Measurements from ENCODE around the gene TMEM236.
A peak's percentile ranks its signal among the peaks of the same experiment; 100 is the strongest.
"Not testable (repeated sequence)": the region's sequence is repeated elsewhere in the genome, so short reads cannot be mapped to it uniquely, and the experiment has no call there.

The TMEM236 gene, protein sequence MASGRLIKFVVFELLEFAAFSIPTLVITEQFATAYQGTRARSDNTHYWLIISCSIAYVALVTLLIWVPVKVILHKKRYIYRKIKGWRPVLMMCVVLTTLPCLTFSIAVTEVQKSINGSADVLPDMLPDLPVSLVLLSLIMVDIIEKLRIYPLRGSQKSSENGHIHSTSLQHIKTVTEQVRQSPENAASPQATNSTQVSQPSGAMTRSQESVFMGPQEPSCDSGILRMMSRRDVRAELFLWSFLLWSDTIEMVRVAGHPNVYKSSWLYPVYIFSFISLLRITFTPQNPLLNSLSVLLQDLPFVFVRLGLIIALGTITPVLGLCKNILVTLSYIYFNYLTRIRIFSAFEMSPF

DNA sequence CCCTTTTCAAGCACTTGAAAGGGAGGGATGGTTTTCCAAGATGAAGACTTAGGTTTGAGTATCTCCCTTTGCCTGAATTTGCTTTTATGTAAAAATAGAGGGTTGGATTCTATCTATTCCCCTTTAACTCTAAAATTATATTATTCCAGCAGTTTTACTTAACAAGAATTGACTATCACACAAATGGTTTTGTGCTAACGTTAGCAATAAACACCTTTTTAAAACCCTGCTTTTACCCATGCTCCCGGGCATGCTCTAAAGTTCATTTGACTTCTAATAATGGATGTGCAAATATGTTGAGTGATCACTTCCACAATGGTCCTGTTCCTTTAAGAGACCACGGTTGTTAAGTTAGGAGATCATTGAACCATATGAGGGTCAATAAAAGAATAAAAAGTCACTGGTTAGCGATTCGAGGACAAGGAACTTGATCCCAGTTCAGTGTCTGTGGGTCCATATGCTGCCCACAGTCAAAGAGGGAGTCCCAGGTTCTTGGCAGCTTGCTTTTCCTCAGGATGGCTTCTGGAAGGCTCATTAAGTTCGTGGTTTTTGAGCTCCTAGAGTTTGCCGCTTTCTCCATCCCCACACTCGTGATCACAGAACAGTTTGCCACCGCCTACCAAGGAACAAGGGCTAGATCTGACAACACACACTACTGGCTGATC, at the start of gene TMEM236:
Gene TMEM236 (plus strand): TSS at position 421 of the 665 bp plus-strand sequence. CDS start 95 bp downstream, at position 516.
- DNase-seq, result no peak

DNA sequence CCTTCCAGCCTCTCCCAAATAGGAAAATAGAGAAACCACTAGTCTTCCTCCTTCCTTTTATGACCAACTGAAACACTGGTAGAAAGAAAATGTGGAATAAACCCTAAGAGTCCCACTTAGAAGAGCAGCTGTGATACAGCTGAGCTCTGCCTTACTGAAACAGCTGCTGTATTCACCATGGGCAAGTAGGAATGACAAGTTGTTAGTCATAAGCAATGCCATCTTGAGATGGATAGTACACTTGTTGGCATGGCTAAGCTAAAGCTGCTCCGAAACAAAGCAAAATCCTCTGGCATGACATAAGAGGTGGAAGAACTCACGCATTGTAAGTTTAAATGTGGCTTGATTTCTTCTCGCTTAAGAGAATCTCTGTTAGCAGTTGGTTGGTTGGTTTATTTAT, 48.3 kb upstream of the TMEM236 start:
- DNase-seq, result no peak

DNA sequence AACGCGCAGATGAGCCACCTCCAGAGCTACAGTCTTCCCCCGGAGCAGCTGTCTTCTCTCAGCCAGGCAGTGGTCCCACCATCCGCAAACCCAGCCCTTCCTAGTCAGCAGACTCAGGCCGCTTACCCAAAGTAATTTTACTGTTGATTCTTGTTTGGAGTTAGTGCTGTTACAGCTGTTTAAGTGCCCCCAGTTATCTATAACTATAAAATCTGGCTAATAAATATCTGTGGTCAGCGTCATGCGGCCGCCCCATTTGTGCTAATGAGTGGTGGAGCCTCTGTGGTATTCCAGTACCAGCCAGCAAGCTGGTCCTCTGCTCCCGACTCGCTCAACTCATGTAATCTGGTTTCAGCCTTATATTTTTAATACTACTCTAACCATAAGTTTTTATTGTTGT, 43.2 kb upstream of the TMEM236 start:
- no peak for DNase-seq

DNA sequence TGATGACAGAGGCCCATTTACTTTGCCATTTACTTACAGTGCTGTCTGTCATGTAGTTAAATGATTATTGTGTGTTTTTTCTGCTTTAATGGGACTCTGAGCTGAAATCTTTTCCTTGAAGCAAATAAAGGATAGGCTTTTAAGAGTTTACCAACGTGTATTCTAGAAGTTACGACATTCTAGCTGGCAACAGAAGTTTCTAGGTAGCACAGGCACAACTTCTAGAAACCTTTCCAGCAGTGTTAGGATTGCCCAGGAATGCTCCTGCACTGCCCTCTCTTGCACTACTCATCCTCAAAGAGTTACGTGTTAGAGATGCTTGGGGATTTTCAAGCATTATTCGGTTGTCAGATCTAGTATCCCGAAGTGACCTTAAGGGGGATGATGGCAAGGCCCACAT, 42.5 kb upstream of the TMEM236 start:
- no peak for DNase-seq

DNA sequence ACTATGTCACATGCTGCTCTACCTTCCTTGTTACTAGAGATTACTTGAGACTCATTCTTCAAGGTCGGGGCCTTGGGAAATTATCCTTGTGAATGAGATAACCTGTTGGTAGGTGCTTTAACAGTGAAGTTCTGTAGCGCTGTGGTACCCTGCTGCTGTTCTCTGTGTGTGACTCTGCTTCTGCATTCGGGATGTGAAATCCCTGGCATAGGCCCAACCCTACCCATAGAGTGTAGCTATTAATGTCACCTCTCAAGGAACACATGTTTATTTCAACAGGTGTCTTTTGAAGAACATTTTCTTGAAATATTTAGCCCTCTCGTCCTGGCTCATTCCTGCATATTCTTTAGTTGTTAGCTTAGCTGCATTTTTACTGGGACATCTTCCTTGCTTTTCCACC, 41.8 kb upstream of the TMEM236 start:
- DNase-seq, result no peak

DNA sequence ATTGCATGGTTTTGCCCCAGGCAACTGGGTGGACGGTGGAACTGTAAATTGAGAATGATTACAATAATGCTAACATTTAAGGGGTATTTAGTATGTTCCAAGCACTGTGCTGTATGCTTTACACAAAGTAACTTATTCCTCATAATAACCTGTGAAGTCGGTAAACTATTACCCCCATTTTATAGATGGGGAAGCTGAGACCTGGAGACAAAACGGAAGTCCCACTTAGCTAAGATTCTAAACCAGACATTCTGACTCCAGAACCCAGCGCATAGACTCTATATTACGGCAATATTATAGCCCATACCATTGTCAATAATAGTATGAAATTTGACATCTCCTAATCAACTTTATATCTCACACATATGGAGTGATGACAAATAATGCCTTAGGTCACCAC, 39.9 kb upstream of the TMEM236 start:
- no peak for DNase-seq

DNA sequence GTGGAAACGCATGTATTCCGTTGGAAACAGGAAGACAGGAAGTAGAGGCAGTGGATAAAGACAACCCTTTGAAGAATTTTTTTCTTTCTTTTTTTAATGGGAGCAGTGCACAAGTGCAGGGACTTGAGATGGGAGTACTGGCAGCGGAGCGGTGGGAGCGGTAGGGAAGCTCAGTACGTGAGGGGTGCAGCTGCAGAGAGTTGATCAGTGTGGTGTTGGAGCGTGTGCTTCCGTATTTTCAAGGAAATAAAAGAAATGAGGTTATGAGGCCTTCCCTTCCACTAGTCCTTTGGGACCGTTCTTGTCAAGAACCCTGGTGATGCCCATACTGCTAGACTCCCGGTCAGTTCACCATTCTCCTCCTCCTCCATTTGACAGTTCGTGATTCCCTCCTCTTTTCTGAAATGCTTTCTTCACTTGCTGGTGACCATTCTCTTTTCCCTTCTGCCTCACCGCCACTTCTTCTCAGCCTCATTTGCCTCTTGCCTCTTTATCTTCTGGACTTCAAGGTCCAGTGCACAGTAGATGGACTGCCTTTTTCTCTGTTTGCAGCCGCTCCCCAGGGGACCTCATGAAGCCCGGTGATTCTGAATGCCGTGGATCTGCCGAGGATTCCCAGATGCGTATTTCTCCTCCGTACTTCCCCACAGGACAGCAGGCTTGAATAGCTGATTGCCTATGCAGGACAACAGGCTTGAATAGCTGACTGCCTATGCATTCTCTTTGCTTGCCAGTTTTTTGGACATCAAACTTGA, 39.1 kb upstream of the TMEM236 start:
- DNase-seq, result no peak

DNA sequence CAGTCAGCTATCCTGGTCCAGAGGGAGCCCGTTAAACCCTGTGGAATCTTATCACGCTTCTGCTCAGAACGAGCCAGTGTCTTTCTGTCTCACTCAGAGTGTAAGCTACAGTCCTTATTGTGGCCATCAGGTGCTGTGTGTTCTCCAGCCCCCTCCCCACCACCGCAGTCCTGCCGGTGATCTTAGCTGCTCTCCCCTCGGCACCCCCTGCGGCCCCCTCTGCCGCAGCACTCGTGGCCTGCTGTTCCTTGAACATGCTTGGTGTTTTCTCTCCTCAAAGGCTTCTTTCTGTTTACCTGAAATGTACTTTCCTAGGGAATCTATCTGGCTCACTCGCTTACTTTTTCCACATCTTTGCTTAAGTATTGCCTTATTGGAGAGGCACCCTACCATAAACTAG, 38.2 kb upstream of the TMEM236 start:
- DNase-seq, result no peak

DNA sequence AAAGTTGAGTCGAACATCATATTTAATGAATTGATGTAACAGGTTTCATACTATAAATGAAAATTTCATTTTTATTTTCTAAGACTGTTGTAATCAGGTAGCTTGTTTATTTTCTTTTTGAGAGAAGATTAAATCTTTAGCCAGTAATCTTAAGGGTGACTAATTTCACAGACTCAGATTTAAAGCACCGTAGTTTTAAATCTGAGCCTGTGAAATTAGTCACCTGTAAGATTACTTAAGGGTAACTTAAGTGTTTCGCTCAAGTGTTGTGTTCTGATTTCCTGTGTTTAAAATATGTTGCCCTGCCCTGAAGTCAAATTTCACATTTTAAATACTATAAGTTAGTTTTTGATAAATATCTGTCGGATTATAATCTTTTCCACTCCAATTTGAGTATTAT, 35.8 kb upstream of the TMEM236 start:
- DNase-seq, result no peak

DNA sequence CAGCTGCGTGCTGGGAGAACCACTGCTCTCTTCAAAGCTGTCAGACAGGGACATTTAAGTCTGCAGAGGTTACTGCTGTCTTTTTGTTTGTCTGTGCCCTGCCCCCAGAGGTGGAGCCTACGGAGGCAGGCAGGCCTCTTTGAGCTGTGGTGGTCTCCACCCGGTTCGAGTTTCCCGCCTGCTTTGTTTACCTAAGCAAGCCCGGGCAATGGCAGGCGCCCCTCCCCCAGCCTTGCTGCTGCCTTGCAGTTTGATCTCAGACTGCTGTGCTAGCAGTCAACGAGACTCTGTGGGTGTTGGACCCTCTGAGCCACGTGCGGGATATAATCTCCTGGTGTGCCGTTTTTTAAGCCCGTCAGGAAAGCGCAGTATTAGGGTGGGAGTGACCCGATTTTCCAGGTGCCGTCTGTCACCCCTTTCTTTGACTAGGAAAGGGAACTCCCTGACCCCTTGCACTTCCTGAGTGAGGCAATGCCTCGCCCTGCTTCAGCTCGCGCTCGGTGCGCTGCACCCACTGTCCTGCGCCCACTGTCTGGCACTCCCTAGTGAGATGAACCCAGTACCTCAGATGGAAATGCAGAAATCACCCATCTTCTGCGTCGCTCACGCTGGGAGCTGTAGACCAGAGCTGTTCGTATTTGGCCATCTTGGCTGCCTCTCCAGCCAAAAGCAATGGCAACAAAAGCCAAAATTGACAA, 29.5 kb upstream of the TMEM236 start:
- not testable (repeated sequence) for DNase-seq

DNA sequence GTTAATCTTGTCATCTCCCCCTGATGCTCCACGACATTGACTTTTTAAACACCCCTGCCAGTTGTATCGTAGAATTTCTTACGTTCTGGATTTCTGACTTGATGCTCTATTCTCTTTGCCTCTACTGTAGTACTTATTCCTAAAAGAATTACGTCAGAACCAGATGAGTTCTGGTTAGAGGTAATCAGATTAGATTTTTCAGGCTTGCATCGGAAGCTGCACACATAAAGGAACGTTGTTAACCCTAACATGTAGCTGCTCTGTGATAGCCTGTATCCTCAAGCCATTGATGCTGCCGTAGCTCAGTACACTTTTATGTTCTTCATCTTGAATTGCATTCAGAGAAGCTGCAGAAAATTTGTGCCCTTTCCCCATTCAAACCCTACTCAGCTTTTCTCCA, 26.3 kb upstream of the TMEM236 start:
- no peak for DNase-seq

DNA sequence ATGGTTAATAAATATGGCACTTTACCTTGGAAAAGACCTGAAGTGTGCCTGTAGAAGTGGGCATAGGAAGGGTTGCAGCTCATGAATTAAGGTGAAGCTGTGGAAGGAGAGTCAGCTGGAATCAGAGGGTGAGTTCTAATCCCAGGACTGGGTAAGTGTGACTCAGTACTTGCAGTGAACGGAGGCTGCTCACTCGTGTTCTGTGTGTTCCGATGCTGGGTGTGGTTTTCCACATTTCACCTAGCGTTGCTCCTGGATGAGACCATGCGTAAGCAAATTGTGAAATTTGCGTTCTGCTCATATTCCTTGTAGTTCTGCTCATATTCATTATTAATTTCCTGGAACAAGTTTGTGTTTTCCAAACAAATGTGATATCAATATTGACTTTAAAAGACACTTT, 22.4 kb upstream of the TMEM236 start:
- DNase-seq, result no peak

DNA sequence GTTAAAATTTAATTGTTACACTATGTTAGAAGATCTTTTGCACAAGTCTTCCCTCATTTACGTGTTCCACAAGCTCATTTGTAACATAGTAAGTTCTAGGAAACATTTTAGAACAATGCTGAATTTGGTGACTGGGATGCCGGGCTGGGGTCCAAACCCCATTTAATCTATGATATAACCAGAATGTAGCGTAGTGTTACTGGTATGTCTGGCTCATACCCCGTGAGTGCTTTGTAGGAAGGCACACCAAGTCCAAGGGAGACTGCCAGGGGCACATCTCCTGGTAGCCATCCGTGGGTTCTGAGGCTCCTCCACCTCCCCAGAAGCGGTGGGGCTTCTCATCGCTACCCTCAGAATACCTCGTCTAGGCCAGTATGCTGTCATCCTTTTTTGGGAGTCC, 21.3 kb upstream of the TMEM236 start:
- no peak for DNase-seq

DNA sequence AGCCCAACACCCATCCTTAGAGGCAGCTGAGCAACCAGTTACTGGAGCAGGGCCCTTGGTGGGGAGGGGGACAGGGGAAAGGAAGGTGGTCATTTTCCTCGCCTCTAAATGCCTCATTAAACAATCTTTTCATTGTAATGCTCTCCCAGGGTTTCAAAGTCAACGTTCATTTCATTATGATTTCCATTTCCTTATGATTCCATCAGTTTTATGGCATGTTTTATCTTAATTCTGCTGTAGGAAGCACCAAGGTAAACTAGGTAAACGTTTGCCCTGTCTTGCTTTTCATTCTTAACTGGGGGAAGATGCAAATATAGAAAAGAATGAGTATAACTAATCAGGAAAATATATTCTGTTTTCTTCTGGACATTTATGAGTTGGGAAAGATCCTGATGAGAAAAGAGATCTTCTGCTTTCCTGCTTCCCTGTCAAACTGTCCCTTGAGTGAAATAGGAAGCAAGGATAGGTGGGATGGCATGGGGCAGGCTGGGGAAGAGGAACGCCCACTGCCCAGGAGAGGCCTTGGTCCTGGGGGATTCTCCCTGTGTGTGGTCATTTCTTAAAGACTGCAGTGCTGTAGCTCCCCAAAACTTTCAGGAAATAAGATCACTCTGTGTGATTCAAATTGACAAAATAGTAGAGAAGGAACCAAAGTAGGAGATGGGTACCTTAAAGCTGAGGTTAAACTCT, 20.5 kb upstream of the TMEM236 start:
- no peak for DNase-seq

DNA sequence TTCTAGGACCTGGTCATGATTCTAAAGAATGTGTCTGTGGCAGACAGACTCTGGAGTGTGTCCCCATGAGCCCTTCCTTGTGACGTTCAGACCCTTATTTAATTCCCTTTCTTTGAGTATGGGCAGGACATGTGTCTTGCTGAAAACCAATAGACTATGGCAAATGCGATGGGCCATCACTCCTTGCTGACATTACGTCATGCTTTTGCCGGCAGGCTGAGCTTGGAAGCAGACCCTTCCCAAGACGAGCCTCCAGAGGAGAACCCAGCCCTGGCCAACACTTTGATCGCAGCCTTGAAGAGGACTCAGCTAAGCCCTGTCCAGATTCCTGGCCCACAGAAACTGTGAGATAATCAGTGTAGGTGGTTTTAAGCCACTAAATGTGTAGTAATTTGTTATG, 18.4 kb upstream of the TMEM236 start:
- no peak for DNase-seq

DNA sequence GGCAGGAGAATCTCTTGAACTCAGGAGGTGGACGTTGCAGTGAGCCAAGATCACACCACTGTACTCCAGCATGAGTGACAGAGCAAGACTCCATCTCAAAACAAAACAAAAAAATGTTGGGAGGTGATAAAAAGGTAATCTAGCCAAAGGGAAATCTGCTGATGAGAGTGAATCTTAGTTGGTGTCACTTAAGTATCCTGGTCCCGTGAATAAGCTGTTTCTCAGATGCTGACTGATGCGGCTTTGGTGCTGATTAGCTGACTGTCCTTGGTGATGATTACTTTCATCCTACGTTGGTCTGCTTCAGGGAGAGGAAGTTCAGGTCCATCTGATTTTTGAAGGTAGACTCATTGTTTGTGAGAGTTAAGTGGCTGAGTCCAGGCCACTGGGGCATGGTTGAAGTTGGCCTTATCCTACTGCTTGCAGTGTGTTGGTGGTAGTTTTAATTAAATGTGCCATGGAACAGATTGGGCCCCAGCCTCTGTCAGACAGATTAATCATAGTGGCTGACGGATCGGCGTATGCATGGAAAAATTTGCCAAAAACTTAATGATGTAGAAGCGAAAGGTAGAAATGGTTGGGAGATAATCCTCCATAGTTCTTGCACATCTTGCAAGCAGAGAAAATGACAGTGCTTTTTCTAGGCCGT, 17.4 kb upstream of the TMEM236 start:
- DNase-seq, result no peak

DNA sequence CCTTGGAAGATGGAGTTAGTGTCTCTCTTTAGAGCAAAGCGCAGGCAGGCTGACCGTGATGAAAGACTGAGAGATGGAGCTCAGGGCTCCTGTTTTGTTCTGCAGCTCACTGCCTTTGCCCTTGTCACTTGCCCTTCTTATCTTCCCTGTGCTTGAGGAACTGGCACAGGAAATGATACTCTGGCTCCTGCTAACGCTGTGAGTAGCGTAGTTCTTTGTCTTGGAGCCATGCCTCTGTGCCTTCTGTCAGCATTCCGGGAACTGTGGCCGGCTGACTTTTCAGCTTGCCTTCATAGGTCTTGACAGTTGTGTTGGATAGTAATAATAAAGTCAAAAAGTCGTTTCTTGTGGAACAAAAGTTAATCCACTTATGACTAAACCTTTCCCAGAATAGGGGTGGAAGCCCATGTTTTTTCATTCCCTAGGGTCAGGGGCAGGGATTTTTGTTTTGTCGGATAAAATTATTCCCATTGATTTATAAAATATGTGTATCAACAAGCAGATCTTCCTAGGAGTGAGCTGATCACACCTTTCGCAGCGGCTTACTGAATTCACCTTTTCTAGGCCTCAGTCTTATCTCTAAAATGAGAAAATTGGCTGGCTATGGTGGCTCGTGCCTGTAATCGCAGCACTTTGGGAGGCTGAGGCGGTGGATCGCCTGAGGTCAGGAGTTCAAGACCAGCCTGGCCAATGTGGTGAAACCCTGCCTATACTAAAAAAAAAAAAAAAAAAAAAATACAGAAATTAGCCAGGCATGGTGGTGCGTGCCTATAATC, 16.6 kb upstream of the TMEM236 start:
- DNase-seq, result no peak

DNA sequence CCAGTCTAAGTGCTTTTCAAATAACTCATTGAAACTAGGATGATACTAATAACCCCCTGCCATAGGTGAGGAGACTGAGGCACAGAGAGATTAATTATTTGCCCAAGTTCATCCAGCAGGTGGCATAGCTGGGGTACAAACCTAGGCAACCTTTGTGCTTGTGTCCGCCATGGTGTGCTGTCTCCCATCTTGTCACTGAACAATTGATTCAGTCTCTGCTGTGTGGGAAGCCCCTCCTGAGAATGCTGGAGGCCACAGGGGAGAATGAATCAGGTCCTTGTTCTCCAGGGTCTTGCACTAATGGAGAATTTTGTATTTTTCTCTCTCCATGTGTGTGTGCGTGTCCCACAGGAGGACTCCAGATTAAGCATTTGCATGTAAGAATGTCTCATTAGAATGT, 15.8 kb upstream of the TMEM236 start:
- DNase-seq, result no peak

DNA sequence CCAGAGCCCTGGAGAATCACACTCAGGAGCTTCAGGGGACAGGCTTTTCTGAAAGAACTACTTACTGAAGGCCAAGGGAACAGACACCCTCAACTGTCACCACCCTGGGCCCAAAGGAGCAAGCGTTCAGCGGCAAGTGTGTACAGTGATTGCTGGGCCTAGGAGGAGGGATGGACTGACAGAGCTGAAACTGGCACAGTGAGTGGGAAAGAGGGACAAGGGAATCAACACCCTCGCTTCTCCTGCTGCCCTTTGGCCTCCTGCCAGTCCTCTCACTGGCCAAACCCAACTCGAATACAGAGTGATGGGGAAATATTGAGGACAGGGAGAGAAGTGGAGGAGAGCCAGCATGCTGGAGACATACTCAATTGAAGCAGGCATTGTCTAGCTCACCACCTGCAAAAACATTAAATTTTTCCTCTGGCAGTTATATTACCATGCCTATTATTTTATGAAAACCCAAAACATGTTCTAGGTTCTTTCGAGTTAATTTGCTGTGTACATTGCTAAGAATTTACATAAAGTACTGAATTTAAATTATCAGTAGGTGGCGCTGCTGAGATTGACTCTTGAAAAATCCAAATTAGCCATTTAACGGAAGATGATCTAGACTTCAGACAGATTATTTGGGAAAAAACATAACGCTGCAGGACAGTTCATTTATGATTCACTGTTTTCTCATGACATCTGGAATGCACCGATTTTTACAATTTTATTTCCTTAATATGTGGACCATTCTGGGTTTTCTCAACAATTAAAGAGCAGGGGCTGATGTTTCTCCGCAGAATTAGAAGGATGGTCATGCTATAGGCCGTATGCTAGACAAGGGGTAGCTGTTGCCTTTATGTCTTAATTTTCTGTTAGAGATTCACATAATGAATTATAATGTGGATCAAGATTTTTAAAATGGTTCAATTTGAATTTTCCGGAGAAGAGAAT, 14.7 kb upstream of the TMEM236 start:
- peak; percentile 13 for DNase-seq

DNA sequence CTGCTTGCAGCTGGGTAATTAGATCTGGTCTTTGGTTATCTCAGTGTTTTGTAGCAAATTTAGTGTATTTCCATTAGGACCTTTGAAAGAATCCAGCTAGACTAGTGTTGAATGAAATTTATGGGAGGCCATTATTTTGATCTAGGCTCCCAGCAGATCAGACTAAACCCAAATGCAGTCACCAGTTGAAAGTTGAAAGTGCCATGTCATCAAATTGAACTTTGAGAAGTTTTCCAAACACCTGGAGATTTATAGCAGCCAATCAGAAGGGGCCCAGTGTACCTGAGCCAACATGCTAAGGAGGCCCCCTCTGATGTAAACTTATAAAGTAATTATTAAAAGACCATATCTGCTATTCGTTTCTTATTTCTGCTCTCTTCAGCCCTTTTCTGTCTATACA, 11.3 kb upstream of the TMEM236 start:
- no peak for DNase-seq

Data from NCI-H1092 treated with DMSO at 0.1 percent for 48 hours (cell line).